ENCODE data around the gene CPXM2.

DNA sequence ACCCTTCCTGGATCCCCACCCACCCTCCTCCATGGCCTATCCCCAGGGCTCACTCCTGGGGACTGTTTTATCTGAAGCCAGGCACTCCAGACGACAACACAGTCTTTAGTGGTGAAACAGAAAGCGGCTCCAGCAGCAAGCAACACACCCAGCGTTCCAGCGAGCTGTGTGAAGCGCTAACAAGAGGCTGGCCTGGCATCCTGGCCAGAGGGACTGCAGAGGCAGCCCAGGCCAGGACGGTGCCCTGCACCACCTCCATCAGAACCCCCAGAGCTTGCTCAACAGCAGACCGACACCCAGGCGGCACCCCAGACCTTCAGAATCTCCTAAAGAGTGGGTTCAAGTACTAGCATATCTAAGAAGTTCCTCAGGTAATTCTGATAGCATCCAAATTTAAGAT, 2.0 kb upstream of the CPXM2 start:
- TF ChIP-seq, protein P1, sequence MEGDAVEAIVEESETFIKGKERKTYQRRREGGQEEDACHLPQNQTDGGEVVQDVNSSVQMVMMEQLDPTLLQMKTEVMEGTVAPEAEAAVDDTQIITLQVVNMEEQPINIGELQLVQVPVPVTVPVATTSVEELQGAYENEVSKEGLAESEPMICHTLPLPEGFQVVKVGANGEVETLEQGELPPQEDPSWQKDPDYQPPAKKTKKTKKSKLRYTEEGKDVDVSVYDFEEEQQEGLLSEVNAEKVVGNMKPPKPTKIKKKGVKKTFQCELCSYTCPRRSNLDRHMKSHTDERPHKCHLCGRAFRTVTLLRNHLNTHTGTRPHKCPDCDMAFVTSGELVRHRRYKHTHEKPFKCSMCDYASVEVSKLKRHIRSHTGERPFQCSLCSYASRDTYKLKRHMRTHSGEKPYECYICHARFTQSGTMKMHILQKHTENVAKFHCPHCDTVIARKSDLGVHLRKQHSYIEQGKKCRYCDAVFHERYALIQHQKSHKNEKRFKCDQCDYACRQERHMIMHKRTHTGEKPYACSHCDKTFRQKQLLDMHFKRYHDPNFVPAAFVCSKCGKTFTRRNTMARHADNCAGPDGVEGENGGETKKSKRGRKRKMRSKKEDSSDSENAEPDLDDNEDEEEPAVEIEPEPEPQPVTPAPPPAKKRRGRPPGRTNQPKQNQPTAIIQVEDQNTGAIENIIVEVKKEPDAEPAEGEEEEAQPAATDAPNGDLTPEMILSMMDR (conservative IDR thresholded peaks at IDR 0.05; ENCODE audit: low read depth, low read length) = no peak
- no peak for TF ChIP-seq EZH2 (IDR thresholded peaks at IDR 0.05; ENCODE audit: low read length, unreplicated experiment)
